Lung (tissue), 12 donors: ENCODE results near the gene CYP2J2. TPM values are rescaled to one million over a fixed set of nuclear protein-coding genes. Genes with fewer than 3 reads are reported as not detected.
"Not testable (repeated sequence)": the region's sequence is repeated elsewhere in the genome, so short reads cannot be mapped to it uniquely, and the experiment has no call there.

Experiments used
- ATAC-seq: fragments of 200-7000 bp; cut with Tn5 transposase; one replicate; pipeline ENCODE4 v1.9.1; 2020; ENCODE audit warnings: moderate number of reproducible peaks; ENCODE audit not compliant: insufficient read depth, low FRiP score
- DNase-seq, 3 donors: peaks; one replicate each; pipeline ENCODE4 v3.0.0-alpha.2; 2013 to 2017
- H3K27ac ChIP-seq, 2 donors: one replicate each; pipeline ENCODE4 v1.5.1; 2013; ENCODE audit warnings: mild to moderate bottlenecking in 2 of 2, moderate library complexity in 2 of 2, control low read depth in 1 of 2, inconsistent platforms in 1 of 2, low read depth in 1 of 2, low read length in 1 of 2
- H3K27me3 ChIP-seq, 3 donors: one replicate each; pipeline ENCODE4 v1.5.1; 2013; ENCODE audit warnings: low read length in 2 of 3; ENCODE audit not compliant: control insufficient read depth in 3 of 3, insufficient read depth in 3 of 3
- H3K36me3 ChIP-seq, 4 donors: one replicate each; pipeline ENCODE4 v1.5.1; 2013; ENCODE audit warnings: low read length in 4 of 4, mild to moderate bottlenecking in 1 of 4, moderate library complexity in 1 of 4; ENCODE audit not compliant: control insufficient read depth in 4 of 4, insufficient read depth in 4 of 4
- H3K4me1 ChIP-seq, 5 donors: one replicate each; pipeline ENCODE4 v1.5.1; 2013; ENCODE audit warnings: low read length in 5 of 5, mild to moderate bottlenecking in 2 of 5, moderate library complexity in 1 of 5; ENCODE audit not compliant: control insufficient read depth in 5 of 5, insufficient read depth in 5 of 5
- H3K4me3 ChIP-seq: one replicate; pipeline ENCODE4 v1.5.1; 2013; ENCODE audit warnings: mild to moderate bottlenecking, control low read depth, moderate library complexity
- H3K9ac ChIP-seq, 2 donors: one replicate each; pipeline ENCODE4 v1.5.1; 2013; ENCODE audit warnings: low read length in 2 of 2, control low read depth in 1 of 2; ENCODE audit not compliant: insufficient read depth in 1 of 2
- H3K9me3 ChIP-seq, 4 donors: one replicate each; pipeline ENCODE4 v1.5.1; 2013; ENCODE audit warnings: low read length in 3 of 4, mild to moderate bottlenecking in 1 of 4, moderate library complexity in 1 of 4; ENCODE audit not compliant: control insufficient read depth in 4 of 4, insufficient read depth in 3 of 4
- CTCF ChIP-seq: IDR thresholded peaks from 2 replicates; pipeline ENCODE4 v1.5.1; 2012; ENCODE audit warnings: mild to moderate bottlenecking; ENCODE audit errors: control extremely low read depth, extremely low read depth
- WGBS, 2 donors: extraction: QIAGEN DNeasy Blood & Tissue Kit; methylation state at CpG; one replicate each; pipeline ENCODE4 v1.1.7; 2013; 5-methylcytosine and 5-hydroxymethylcytosine counted together
- polyA plus RNA-seq, 2 donors: library from polyadenylated mRNA; stranded (reverse); fragments of 200-250 nt; gene quantifications; one replicate each; pipeline ENCODE4 v1.2.1, GENCODE V29; 2013
- total RNA-seq, 2 donors: library from RNA; depleted of rRNA in 1 of 2; stranded (reverse); fragments of >200 nt in 1 of 2; gene quantifications; one replicate each; pipeline ENCODE4 v1.2.1, GENCODE V29; 2014 to 2021
- donor health status: control.
- donor health status: control.
- donor health status: Bipolar disorder and iron deficiency.
- donor health status: healthy.
- donor health status: DM: yes; HTN: yes; CAD: no.

The CYP2J2 gene
- total and polyA plus RNA-seq, 4 donors = 2.4 to 5.0 (median 3.3) TPM

DNA sequence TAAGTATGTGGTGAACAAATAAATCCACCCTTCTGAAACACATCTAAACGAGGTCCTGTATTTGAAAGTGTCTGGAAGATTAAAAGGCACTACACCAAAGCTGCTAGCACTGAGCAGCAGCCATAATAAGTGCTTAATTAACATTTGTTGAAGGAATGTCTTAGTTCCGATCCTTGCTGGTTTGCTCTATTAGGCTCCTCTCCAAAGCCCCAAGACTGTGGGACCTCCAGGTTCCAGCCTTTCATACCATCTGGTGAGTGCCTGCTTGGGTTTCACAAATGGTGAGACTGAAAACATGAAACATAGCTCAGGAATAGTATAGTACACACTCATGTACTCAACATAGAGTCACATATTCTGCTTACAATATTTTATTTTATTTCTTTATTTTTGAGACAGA is 640 bp upstream of the CYP2J2 start:
- DNase-seq = no peak
- Histone ChIP-seq H3K27me3 (peaks cover 0 to 11% (median 3%) of the 10 kb centered on the region in 3 donors), H3K4me1 (peaks cover 0 to 10% (median 2%) of the 10 kb centered on the region in 5 donors), H3K9ac (no peak overlapping the region), H3K36me3 (no peaks in the 10 kb centered on the region), H3K27ac (peak overlapping the region in 1 of 2 donors; percentile 81), H3K9me3 (peaks cover 0 to 8% (median 2%) of the 10 kb centered on the region in 4 donors), H3K4me3 (no peak overlapping the region)
- WGBS, 2 donors = 34 to 49% methylated on average over 2 of the region's 2 CpGs
- no peak for ATAC-seq
- TF ChIP-seq CTCF = no peak

- Histone ChIP-seq H3K9ac (no peak overlapping the region), H3K9me3 (peaks cover 0 to 8% (median 2%) of the 10 kb centered on the region in 4 donors), H3K27me3 (peaks cover 0 to 11% (median 3%) of the 10 kb centered on the region in 3 donors), H3K4me1 (peaks cover 0 to 10% (median 2%) of the 10 kb centered on the region in 5 donors), H3K36me3 (no peaks in the 10 kb centered on the region), H3K4me3 (no peak overlapping the region), H3K27ac (no peak overlapping the region)
- TF ChIP-seq CTCF = no peak
- no peak for ATAC-seq
- no peak for DNase-seq
Observed at GRCh38 chr1:59924653-59925052, 1.9 kb downstream of the CYP2J2 start.

GRCh38 chr1:59921258-59921899 is 5.2 kb downstream of the CYP2J2 start:
- not testable (repeated sequence) for H3K4me3 ChIP-seq, H3K27me3 ChIP-seq, H3K36me3 ChIP-seq, H3K4me1 ChIP-seq, H3K9ac ChIP-seq, H3K9me3 ChIP-seq, ATAC-seq, DNase-seq
- peak overlapping the region in 1 of 2 donors; percentile 82 for H3K27ac ChIP-seq
- 78 to 94% methylated on average over 6 of the region's 6 CpGs for WGBS, 2 donors

- H3K4me3 ChIP-seq = no peak overlapping the region
- no peaks in the 10 kb centered on the region for H3K36me3 ChIP-seq
- TF ChIP-seq CTCF = no peak
- H3K4me1 ChIP-seq = peaks cover 0 to 15% (median 0%) of the 10 kb centered on the region in 5 donors
- H3K9me3 ChIP-seq = peaks cover 0 to 6% (median 1%) of the 10 kb centered on the region in 4 donors
- ATAC-seq = no peak
- H3K27me3 ChIP-seq = no peaks in the 10 kb centered on the region
- H3K9ac ChIP-seq = no peak overlapping the region
- H3K27ac ChIP-seq = peak overlapping the region in 1 of 2 donors; percentile 79
- WGBS, 2 donors = 92 to 95% methylated on average over 2 of the region's 2 CpGs
- DNase-seq = no peak
Observed at GRCh38 chr1:59919746-59920145, 6.8 kb downstream of the CYP2J2 start.
